Measurements from ENCODE around the gene CPA2.

DNA sequence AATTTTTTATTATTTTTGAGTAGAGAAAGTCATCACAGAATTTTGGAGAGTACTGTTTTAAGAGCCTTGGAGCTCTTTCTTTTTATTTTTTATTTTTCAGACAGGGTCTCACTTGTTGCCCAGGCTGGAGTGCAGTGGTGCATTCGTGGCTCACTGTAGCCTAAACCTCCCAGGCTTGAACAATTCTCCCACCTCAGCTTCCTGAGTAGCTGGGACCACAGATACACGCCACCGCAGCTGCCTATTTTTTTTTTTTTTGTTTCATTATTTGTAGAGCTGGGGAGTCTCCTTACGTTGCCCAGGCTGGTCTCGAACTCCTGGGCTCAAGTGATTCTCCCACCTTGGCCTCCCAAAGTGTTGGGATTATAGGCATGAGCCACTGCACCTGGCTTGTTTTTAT lies 36.9 kb downstream of the CPA2 start:
- TF ChIP-seq POLR2A (IDR thresholded peaks at IDR 0.05; ENCODE audit: low read length): no peak
- TF ChIP-seq GATA1 (IDR thresholded peaks at IDR 0.05; ENCODE audit: low read depth, low read length): no peak
